Activated T-helper 1 cell treated with anti-CD3 and anti-CD28 coated beads, Interleukin-12 subunit alpha, Interleukin-12 subunit beta, Interleukin-2, Interleukin-4 antibody, amounts not matched to agents 30 ng/mL and 10 ng/mL and 1 ng/mL, durations not matched to agents 14 hours and 24 hours and 36 hours (primary cell): Measurements from ENCODE around the gene GPAT3. TPM values are rescaled to one million over a fixed set of nuclear protein-coding genes. Genes with fewer than 3 reads are reported as not detected.
"Not testable (repeated sequence)": the region's sequence is repeated elsewhere in the genome, so short reads cannot be mapped to it uniquely, and the experiment has no call there.

Experiments
- DNase-seq: peaks from one replicate; pipeline ENCODE4 v3.0.0; 2021; ENCODE audit warnings: low spot score
- H3K27ac Mint-ChIP-seq: one replicate; pipeline ENCODE4 v1.8.0; 2021; ENCODE audit warnings: mild to moderate bottlenecking, mixed read lengths
- H3K27me3 Mint-ChIP-seq: one replicate; pipeline ENCODE4 v1.8.0; 2022; ENCODE audit warnings: mild to moderate bottlenecking, moderate library complexity, mixed read lengths; ENCODE audit not compliant: insufficient read depth
- H3K36me3 Mint-ChIP-seq: one replicate; pipeline ENCODE4 v1.8.0; 2021; ENCODE audit warnings: low read depth, mixed read lengths
- H3K4me1 Mint-ChIP-seq: one replicate; pipeline ENCODE4 v1.8.0; 2021; ENCODE audit warnings: low read depth, mixed read lengths
- H3K4me3 Mint-ChIP-seq: one replicate; pipeline ENCODE4 v1.8.0; 2021; ENCODE audit warnings: mild to moderate bottlenecking, moderate library complexity, mixed read lengths
- H3K9me3 Mint-ChIP-seq: one replicate; pipeline ENCODE4 v1.8.0; 2021; ENCODE audit warnings: mixed read lengths
- intact Hi-C: fragments of 100-400 bp; cut with micrococcal nuclease; formaldehyde crosslinking; loops from one replicate; pipeline ENCODE4 v1.15.1; 2024
- total RNA-seq: library from RNA; stranded (reverse); gene quantifications from 2 replicates; pipeline ENCODE4 v1.2.3, GENCODE V29; 2022

GPAT3 gene
- 5.7 and 6.6 TPM in 2 replicates for total RNA-seq

- Mint-ChIP-seq H3K27me3 (peaks cover 47% of the 10 kb centered on the region), H3K27ac (peak within 1 kb of the TSS; percentile 12), H3K9me3 (no peaks in the 10 kb centered on the region), H3K4me1 (peaks cover 21% of the 10 kb centered on the region), H3K4me3 (peak within 1 kb of the TSS; percentile 83), H3K36me3 (peaks cover 3% of the 10 kb centered on the region)
- intact Hi-C loops, result loop anchor here (1.0 to 2.0 kb wide), 3 partner anchors 13 to 50 kb away; partner anchors contain the start of gene ABRAXAS1
- peak; percentile 55 for DNase-seq
These were observed at the start of gene GPAT3 for GRCh38 chr4:83535520-83536361. TSS of gene GPAT3 (plus strand) at chr4:83536108. CDS start at chr4:83536623, 515 bp downstream.

DNA sequence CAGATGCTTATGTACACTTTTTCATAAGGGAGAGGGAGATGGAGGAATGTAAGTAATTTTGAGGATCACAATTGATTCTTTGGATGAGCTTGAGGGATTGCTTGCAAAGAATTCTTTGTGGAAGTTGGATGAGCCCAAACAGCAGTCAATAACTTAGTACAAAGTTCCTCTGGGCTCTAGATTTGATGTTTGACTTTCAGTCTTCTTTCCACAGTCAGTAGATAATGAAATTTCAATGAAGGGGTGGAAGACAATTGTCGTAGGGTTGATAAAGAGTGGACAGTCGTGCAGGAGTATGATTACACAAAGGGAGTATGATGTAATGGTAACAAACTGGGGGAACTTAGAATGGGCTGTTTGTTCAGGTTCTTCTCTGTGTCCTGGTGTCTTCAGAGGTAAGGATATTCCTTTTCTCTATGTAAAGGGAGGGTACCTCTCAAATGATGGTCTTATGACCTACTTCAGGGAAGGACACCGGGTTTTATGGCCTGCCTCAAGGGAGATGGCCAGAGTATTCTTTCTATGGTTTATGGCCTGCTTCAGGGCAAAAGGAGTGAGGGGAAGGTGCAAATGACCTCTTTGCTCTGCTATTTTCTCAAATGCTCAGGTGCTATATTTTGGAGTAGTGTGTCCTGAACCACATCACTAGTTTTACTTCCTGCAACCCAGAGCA is 49.3 kb upstream of the GPAT3 start:
- DNase-seq, result no peak
- Mint-ChIP-seq H3K4me3 (peak overlapping the region; percentile 45), H3K27ac (peak overlapping the region; percentile 48), H3K4me1 (peaks cover 15% of the 10 kb centered on the region), H3K9me3 (no peaks in the 10 kb centered on the region), H3K27me3 (peaks cover 4% of the 10 kb centered on the region), H3K36me3 (peaks cover 2% of the 10 kb centered on the region)
- intact Hi-C loops, result loop anchor here (10.0 kb wide), 1 partner anchor 582 kb away; the partner anchor contains the start of gene THAP9

DNA sequence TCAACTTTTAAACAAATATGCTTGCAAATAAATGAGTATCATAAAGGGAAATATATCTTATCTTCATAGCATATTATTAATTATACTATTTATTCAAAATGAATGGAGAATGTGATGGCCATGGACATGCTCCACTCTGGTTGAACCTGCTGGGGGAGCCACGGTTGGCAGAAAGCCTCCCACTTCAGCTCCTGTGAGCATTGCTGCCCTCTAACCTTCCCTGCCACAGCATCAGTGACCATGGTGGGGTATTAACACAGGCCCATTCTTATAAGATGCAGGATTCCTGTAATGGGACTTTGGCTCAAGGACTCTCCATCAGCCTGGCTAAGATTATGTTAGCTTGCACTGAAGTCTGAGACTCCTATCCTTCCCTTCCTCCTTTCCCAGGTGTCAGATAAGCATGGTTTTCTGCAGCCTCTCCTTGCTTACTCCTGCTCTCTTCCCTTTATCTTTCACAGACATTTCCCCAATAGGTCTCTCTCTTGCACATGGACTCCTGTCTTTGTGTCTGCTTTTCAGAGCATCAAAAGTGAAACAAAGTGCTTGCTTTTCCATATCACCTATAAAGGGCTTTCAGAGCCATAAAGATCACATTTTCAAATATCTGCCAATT is 46.1 kb upstream of the GPAT3 start:
- H3K27me3 Mint-ChIP-seq, result peaks cover 7% of the 10 kb centered on the region
- no peaks in the 10 kb centered on the region for H3K9me3 Mint-ChIP-seq
- no peak overlapping the region for H3K4me3 Mint-ChIP-seq
- DNase-seq, result no peak
- no peak overlapping the region for H3K27ac Mint-ChIP-seq
- intact Hi-C loops, result loop anchor here (1.0 to 10.0 kb wide), 3 partner anchors 8 to 585 kb away; partner anchors contain the start of gene THAP9
- peaks cover 15% of the 10 kb centered on the region for H3K4me1 Mint-ChIP-seq
- no peaks in the 10 kb centered on the region for H3K36me3 Mint-ChIP-seq

DNA sequence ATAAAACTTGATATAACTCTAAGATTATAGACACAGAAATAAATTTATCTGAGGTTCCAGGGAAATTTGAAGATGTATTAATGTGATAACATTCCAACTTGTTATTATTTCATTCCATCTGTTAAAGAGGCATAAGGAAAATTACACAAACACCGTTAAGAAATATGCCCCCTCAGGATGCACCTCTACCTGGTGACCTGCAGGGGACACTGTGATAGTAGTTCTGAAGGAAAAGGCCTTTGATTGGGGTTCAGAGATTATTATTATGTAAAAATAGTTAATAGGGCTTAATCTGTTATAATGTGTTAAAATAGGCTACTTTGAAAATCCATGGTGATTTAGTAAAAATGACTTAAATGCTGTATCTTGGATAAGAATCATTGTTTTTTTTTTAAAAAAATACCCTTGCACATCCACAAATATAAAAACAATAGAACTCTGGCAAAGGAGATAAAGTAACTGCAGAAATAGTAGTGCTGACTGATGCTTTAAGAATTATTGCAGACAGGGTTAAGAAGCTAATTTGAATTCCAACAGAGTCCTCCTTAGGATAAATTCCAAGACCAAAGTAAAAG is 44.9 kb upstream of the GPAT3 start:
- no peak for DNase-seq
- intact Hi-C loops, result loop anchor here (1.0 to 2.0 kb wide), 3 partner anchors 7 to 149 kb away; no protein-coding TSS in a partner anchor
- peaks cover 15% of the 10 kb centered on the region for H3K4me1 Mint-ChIP-seq

GRCh38 chr4:83496085-83496917 is 39.6 kb upstream of the GPAT3 start:
- H3K9me3 Mint-ChIP-seq, H3K36me3 Mint-ChIP-seq, H3K27me3 Mint-ChIP-seq, intact Hi-C loops, H3K4me1 Mint-ChIP-seq, H3K27ac Mint-ChIP-seq, H3K4me3 Mint-ChIP-seq, DNase-seq: not testable (repeated sequence)

More for the DNA sequence above, 44.9 kb upstream of the GPAT3 start:
- Mint-ChIP-seq H3K9me3 (no peaks in the 10 kb centered on the region), H3K4me3 (no peak overlapping the region), H3K36me3 (no peaks in the 10 kb centered on the region), H3K27me3 (peaks cover 7% of the 10 kb centered on the region), H3K27ac (no peak overlapping the region)

- H3K36me3 Mint-ChIP-seq, result no peaks in the 10 kb centered on the region
- no peaks in the 10 kb centered on the region for H3K9me3 Mint-ChIP-seq
These were observed 37.7 kb upstream of the GPAT3 start for GRCh38 chr4:83498187-83498586.

DNA sequence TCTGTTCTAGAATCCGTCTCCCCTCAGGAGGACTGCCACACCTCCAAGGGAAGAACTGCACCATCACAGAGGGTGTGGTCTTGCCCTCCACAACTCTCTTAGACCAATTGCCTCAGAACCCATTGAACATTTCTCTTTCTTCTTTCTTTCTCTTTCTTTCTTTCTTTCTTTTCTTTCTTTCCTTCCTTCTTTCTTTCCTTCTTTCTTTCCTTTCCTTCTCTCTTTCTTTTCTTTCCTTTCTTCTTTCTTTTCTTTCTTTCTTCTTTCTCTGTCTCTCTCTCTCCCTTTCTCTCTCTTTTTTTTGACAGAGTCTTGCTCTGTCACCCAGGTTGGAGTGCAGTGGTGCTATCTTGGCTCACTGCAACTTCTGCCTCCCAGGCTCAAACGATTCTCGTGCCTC is 34.2 kb upstream of the GPAT3 start:
- H3K36me3 Mint-ChIP-seq, H3K4me3 Mint-ChIP-seq, H3K4me1 Mint-ChIP-seq, H3K27ac Mint-ChIP-seq, H3K9me3 Mint-ChIP-seq, DNase-seq, intact Hi-C loops, H3K27me3 Mint-ChIP-seq: not testable (repeated sequence)

More at GRCh38 chr4:83498187-83498586, 37.7 kb upstream of the GPAT3 start:
- no peak overlapping the region for H3K4me3 Mint-ChIP-seq
- peaks cover 1% of the 10 kb centered on the region for H3K27me3 Mint-ChIP-seq
- no peaks in the 10 kb centered on the region for H3K4me1 Mint-ChIP-seq
- H3K27ac Mint-ChIP-seq, result no peak overlapping the region
- no peak for DNase-seq
- intact Hi-C loops, result loop anchor here (1.0 kb wide), 1 partner anchor 8 kb away; no protein-coding TSS in a partner anchor

- no peak overlapping the region for H3K27ac Mint-ChIP-seq
- H3K4me1 Mint-ChIP-seq, result peaks cover 6% of the 10 kb centered on the region
- H3K9me3 Mint-ChIP-seq, result no peaks in the 10 kb centered on the region
- no peaks in the 10 kb centered on the region for H3K36me3 Mint-ChIP-seq
- H3K4me3 Mint-ChIP-seq, result no peak overlapping the region
- H3K27me3 Mint-ChIP-seq, result no peaks in the 10 kb centered on the region
- intact Hi-C loops, result no loop called here
- no peak for DNase-seq
These were observed 31.9 kb upstream of the GPAT3 start for GRCh38 chr4:83503974-83504373.

- no peaks in the 10 kb centered on the region for H3K9me3 Mint-ChIP-seq
- intact Hi-C loops, result no loop called here
- H3K27me3 Mint-ChIP-seq, result no peaks in the 10 kb centered on the region
- H3K36me3 Mint-ChIP-seq, result no peaks in the 10 kb centered on the region
- H3K27ac Mint-ChIP-seq, result no peak overlapping the region
- no peak for DNase-seq
- H3K4me3 Mint-ChIP-seq, result no peak overlapping the region
- H3K4me1 Mint-ChIP-seq, result peaks cover 6% of the 10 kb centered on the region
These were observed 31.4 kb upstream of the GPAT3 start for GRCh38 chr4:83504503-83504902.

DNA sequence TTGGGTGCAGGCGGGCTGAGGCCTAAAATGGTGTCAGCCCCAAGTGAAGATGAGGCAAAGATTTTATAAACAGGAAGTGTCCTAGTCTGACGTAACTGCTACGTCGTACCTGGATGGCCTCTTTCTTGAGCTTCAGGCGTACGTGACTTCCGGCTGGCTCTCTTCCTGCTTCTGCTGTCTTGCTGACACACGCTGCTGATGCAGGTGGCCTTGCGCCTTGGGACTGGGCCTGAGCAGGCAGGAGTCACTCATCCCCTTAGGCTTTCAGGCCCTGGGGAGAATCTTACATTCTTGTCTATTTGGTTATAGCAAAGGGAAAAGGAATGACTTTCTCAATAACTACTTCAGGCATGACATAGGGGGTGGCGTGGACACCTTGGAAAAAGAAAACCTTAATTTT is 30.9 kb upstream of the GPAT3 start:
- H3K27me3 Mint-ChIP-seq, result no peaks in the 10 kb centered on the region
- intact Hi-C loops, result loop anchor here (5.0 kb wide), 1 partner anchor 77 kb away; no protein-coding TSS in a partner anchor
- H3K36me3 Mint-ChIP-seq, result no peaks in the 10 kb centered on the region
- DNase-seq, result no peak
- H3K4me1 Mint-ChIP-seq, result peaks cover 6% of the 10 kb centered on the region
- H3K27ac Mint-ChIP-seq, result no peak overlapping the region
- H3K4me3 Mint-ChIP-seq, result no peak overlapping the region
- H3K9me3 Mint-ChIP-seq, result no peaks in the 10 kb centered on the region

- not testable (repeated sequence) for H3K4me1 Mint-ChIP-seq, H3K36me3 Mint-ChIP-seq, H3K4me3 Mint-ChIP-seq, H3K27me3 Mint-ChIP-seq, H3K27ac Mint-ChIP-seq, H3K9me3 Mint-ChIP-seq
- peak; percentile 46 for DNase-seq
- intact Hi-C loops, result loop anchor here (1.0 to 5.0 kb wide), 4 partner anchors 18 to 131 kb away; no protein-coding TSS in a partner anchor
These were observed 26.7 kb upstream of the GPAT3 start for GRCh38 chr4:83509156-83509585.

GRCh38 chr4:83510442-83510841 is 25.5 kb upstream of the GPAT3 start:
- Mint-ChIP-seq H3K4me3 (no peak overlapping the region), H3K9me3 (no peaks in the 10 kb centered on the region), H3K36me3 (no peaks in the 10 kb centered on the region)

More at GRCh38 chr4:83510442-83510841, 25.5 kb upstream of the GPAT3 start:
- Mint-ChIP-seq H3K27ac (no peak overlapping the region), H3K27me3 (peaks cover 2% of the 10 kb centered on the region), H3K4me1 (no peaks in the 10 kb centered on the region)
- no peak for DNase-seq
- intact Hi-C loops, result no loop called here
